ENCODE measurements around the gene PPFIBP1.

DNA sequence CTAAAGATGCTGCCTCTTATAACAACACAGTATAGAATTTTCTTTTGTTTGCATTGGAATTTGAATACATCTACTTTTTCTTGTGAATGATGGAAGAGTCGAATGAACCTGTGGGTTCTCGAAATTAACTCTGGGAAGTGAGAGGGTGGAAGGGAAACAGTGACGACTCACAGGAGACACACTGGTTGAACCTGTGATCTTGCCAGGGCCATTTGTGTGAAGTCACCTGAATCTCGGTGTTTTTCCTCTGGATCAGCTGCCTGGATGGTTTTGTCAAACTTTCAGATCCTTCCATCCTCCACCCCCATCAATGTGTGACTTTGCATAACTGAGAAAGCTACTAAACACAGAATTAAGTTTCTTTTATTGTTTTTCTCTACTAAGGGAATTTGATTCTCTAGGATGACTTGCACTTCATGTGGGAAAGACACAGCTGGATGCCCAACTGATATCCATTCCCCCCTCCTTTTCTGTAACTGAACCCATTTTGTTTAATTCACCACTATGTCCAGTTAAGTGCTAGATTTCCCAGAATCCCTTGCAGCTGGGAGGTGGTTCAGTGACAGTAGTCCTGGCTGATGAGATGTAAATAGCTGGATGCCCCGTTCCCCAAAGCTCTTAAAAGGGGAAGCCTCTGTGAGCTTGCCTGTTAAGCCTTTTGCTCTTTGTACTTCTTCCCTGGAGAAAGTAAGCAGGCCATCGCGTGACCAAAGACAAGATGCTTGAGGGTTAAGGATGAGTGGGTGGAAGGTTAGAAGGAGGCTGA, 6.3 kb downstream of the PPFIBP1 start:
- TF ChIP-seq CTCF (IDR thresholded peaks at IDR 0.05 in 2 of 3, conservative IDR thresholded peaks at IDR 0.05 in 1 of 3; ENCODE audit: insufficient read depth in 2 of 3, low read depth in 1 of 3, low read length in 3 of 3), result no peak
- TF ChIP-seq EZH2 (IDR thresholded peaks at IDR 0.05; ENCODE audit: borderline replicate concordance, low read depth, low read length), result no peak
- no peak for TF ChIP-seq ZFP1 (CRISPR knock-in tag; IDR thresholded peaks at IDR 0.05)
- TF ChIP-seq BMI1 (IDR thresholded peaks at IDR 0.05; ENCODE audit: low read length), result no peak
- TF ChIP-seq ZNF707 (CRISPR knock-in tag; conservative IDR thresholded peaks at IDR 0.05), result no peak
- TF ChIP-seq, protein P1, sequence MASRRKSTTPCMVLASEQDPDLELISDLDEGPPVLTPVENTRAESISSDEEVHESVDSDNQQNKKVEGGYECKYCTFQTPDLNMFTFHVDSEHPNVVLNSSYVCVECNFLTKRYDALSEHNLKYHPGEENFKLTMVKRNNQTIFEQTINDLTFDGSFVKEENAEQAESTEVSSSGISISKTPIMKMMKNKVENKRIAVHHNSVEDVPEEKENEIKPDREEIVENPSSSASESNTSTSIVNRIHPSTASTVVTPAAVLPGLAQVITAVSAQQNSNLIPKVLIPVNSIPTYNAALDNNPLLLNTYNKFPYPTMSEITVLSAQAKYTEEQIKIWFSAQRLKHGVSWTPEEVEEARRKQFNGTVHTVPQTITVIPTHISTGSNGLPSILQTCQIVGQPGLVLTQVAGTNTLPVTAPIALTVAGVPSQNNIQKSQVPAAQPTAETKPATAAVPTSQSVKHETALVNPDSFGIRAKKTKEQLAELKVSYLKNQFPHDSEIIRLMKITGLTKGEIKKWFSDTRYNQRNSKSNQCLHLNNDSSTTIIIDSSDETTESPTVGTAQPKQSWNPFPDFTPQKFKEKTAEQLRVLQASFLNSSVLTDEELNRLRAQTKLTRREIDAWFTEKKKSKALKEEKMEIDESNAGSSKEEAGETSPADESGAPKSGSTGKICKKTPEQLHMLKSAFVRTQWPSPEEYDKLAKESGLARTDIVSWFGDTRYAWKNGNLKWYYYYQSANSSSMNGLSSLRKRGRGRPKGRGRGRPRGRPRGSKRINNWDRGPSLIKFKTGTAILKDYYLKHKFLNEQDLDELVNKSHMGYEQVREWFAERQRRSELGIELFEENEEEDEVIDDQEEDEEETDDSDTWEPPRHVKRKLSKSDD (conservative IDR thresholded peaks at IDR 0.05; ENCODE audit: low read length), result no peak
- no peak for TF ChIP-seq REST (IDR thresholded peaks at IDR 0.05; ENCODE audit: borderline replicate concordance)
- TF ChIP-seq REST (CRISPR knock-in tag; IDR thresholded peaks at IDR 0.05; ENCODE audit: low read depth), result no peak
- no peak for TF ChIP-seq EP300 (IDR thresholded peaks at IDR 0.05; ENCODE audit: low read length)

Measured in K562 (cell line).